PC-9 (cell line): Measurements from ENCODE around the gene PRUNE2. TPM values are rescaled to one million over a fixed set of nuclear protein-coding genes. Genes with fewer than 3 reads are reported as not detected.

Experiments
- BruUV-seq: library from RNA; stranded (reverse); fragments of 400-500 nt; replicated peaks from 2 replicates; lab custom pipeline; 2021; lab: Mats Ljungman, UMichigan
- CTCF ChIA-PET: fragments of 300-600 bp; sonication (Branson Sonifier 250); formaldehyde crosslinking; loops from one replicate; lab custom pipeline; 2022; ENCODE audit warnings: antibody characterized with exemption; lab: Charles Lee
- POLR2A ChIA-PET: fragments of 300-600 bp; sonication (Branson Sonifier 250); formaldehyde crosslinking; loops from one replicate; lab custom pipeline; 2022; ENCODE audit warnings: antibody characterized with exemption; ENCODE audit not compliant: unreplicated experiment; lab: Charles Lee
- DNase-seq, 2 experiments: peaks; one replicate each; pipeline versions ENCODE4 v3.0.0 to v3.0.0-alpha.2; 2015 to 2022; ENCODE audit warnings: mixed read lengths in 1 of 2
- H2AFZ ChIP-seq: fragments of 200-600 bp; sonication (generic); 2 replicates; pipeline ENCODE4 v1.8.1; 2017; ENCODE audit warnings: antibody characterized with exemption
- H3F3A ChIP-seq: fragments of 200-600 bp; sonication (generic); 2 replicates; pipeline ENCODE4 v1.8.1; 2017; ENCODE audit warnings: antibody characterized with exemption, mild to moderate bottlenecking, low read depth; ENCODE audit not compliant: insufficient read depth
- H3K27ac ChIP-seq: fragments of 200-600 bp; sonication (generic); 2 replicates; pipeline ENCODE4 v1.6.1; 2016; ENCODE audit warnings: mixed run types
- H3K27me3 ChIP-seq: fragments of 200-600 bp; sonication (generic); 2 replicates; pipeline ENCODE4 v1.6.1; 2016; ENCODE audit warnings: low read depth, mixed run types; ENCODE audit not compliant: insufficient read depth
- H3K36me3 ChIP-seq: fragments of 200-600 bp; sonication (generic); 2 replicates; pipeline ENCODE4 v1.6.1; 2016; ENCODE audit warnings: low read depth, mixed run types
- H3K4me1 ChIP-seq: fragments of 200-600 bp; sonication (generic); replicated peaks from 2 replicates; pipeline ENCODE4 v1.6.1; 2016; ENCODE audit warnings: mixed run types; ENCODE audit not compliant: insufficient read depth
- H3K4me2 ChIP-seq: fragments of 200-600 bp; sonication (generic); 2 replicates; pipeline ENCODE4 v1.6.1; 2017; ENCODE audit warnings: mixed run types
- H3K4me3 ChIP-seq: fragments of 200-600 bp; sonication (generic); 2 replicates; pipeline ENCODE4 v1.6.1; 2016; ENCODE audit warnings: mixed run types
- H3K79me2 ChIP-seq: fragments of 200-600 bp; sonication (generic); 2 replicates; pipeline ENCODE4 v1.6.1; 2017; ENCODE audit warnings: low read depth, mixed run types
- H3K9me2 ChIP-seq: fragments of 200-600 bp; sonication (generic); 2 replicates; pipeline ENCODE4 v1.8.1; 2017; ENCODE audit warnings: mild to moderate bottlenecking; ENCODE audit not compliant: insufficient read depth
- H3K9me3 ChIP-seq: fragments of 200-600 bp; sonication (generic); 2 replicates; pipeline ENCODE4 v1.8.1; 2016; ENCODE audit warnings: low read depth; ENCODE audit not compliant: insufficient read depth
- H4K20me1 ChIP-seq: fragments of 200-600 bp; sonication (generic); 2 replicates; pipeline ENCODE4 v1.8.1; 2017; ENCODE audit not compliant: insufficient read depth
- EZH2 ChIP-seq: fragments of 200-600 bp; sonication (generic); IDR thresholded peaks from 2 replicates; pipeline ENCODE4 v1.8.0; 2017; ENCODE audit warnings: antibody characterized with exemption, low read depth
- intact Hi-C: fragments of 100-400 bp; cut with micrococcal nuclease; formaldehyde crosslinking; loops from one replicate; pipeline ENCODE4 v1.10.0; 2022; ENCODE audit not compliant: unreplicated experiment
- total RNA-seq: library from RNA; stranded (reverse); gene quantifications from 2 replicates; pipeline ENCODE4 v1.2.3, GENCODE V29; 2021
- TF ChIP-seq, protein P1 (sequence below): fragments of 200-600 bp; sonication (generic); conservative IDR thresholded peaks from 2 replicates; pipeline ENCODE4 v1.6.1; 2017; ENCODE audit warnings: mixed run types, antibody characterized with exemption, mild to moderate bottlenecking, moderate library complexity

The PRUNE2 gene
- total RNA-seq, 1 experiment from 2014 or later, result 0.20 TPM

GRCh38 chr9:76644171-76644570 lies 261.7 kb downstream of the PRUNE2 start:
- Histone ChIP-seq H3K9me3 (no peaks in the 10 kb centered on the region), H3K27me3 (no peaks in the 10 kb centered on the region), H3K4me2 (no peak overlapping the region), H3K4me3 (no peak overlapping the region), H3K4me1 (no peaks in the 10 kb centered on the region), H3K36me3 (no peaks in the 10 kb centered on the region), H3K27ac (no peak overlapping the region), H3K79me2 (no peaks in the 10 kb centered on the region), H2AFZ (no peak overlapping the region), H3F3A (no peaks in the 10 kb centered on the region), H3K9me2 (no peaks in the 10 kb centered on the region), H4K20me1 (no peaks in the 10 kb centered on the region)
- intact Hi-C loops, result no loop called here
- ChIA-PET POLR2A (no interaction called here), CTCF (no interaction called here)
- DNase-seq, result no peak
- TF ChIP-seq, protein P1, sequence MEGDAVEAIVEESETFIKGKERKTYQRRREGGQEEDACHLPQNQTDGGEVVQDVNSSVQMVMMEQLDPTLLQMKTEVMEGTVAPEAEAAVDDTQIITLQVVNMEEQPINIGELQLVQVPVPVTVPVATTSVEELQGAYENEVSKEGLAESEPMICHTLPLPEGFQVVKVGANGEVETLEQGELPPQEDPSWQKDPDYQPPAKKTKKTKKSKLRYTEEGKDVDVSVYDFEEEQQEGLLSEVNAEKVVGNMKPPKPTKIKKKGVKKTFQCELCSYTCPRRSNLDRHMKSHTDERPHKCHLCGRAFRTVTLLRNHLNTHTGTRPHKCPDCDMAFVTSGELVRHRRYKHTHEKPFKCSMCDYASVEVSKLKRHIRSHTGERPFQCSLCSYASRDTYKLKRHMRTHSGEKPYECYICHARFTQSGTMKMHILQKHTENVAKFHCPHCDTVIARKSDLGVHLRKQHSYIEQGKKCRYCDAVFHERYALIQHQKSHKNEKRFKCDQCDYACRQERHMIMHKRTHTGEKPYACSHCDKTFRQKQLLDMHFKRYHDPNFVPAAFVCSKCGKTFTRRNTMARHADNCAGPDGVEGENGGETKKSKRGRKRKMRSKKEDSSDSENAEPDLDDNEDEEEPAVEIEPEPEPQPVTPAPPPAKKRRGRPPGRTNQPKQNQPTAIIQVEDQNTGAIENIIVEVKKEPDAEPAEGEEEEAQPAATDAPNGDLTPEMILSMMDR, result no peak
- no peak for TF ChIP-seq EZH2
- no TSS peak for BruUV-seq

- Histone ChIP-seq H3K27ac (no peak overlapping the region), H3F3A (no peaks in the 10 kb centered on the region), H3K79me2 (no peaks in the 10 kb centered on the region), H3K4me2 (no peak overlapping the region), H3K27me3 (no peaks in the 10 kb centered on the region), H4K20me1 (no peaks in the 10 kb centered on the region), H3K9me2 (no peaks in the 10 kb centered on the region), H3K36me3 (no peaks in the 10 kb centered on the region), H3K4me1 (no peaks in the 10 kb centered on the region), H2AFZ (no peak overlapping the region), H3K4me3 (no peak overlapping the region), H3K9me3 (no peaks in the 10 kb centered on the region)
- ChIA-PET CTCF (no interaction called here), POLR2A (no interaction called here)
- TF ChIP-seq EZH2, result no peak
- TF ChIP-seq, protein P1, result no peak
- BruUV-seq, result no TSS peak
- intact Hi-C loops, result no loop called here
- DNase-seq, result peak in 1 of 2 experiments; percentile 19
These were observed 262.4 kb downstream of the PRUNE2 start for GRCh38 chr9:76643399-76644117.

- POLR2A ChIA-PET, result no interaction called here
- H3K36me3 ChIP-seq, result no peaks in the 10 kb centered on the region
- CTCF ChIA-PET, result no interaction called here
These were observed 263.2 kb downstream of the PRUNE2 start for GRCh38 chr9:76642701-76643209.

More at GRCh38 chr9:76642701-76643209, 263.2 kb downstream of the PRUNE2 start:
- H4K20me1 ChIP-seq, result no peaks in the 10 kb centered on the region
- no peaks in the 10 kb centered on the region for H3K27me3 ChIP-seq
- peak in 1 of 2 experiments; percentile 3 for DNase-seq
- H3K4me3 ChIP-seq, result no peak overlapping the region
- H3K9me2 ChIP-seq, result no peaks in the 10 kb centered on the region
- H3K4me2 ChIP-seq, result no peak overlapping the region
- no peaks in the 10 kb centered on the region for H3F3A ChIP-seq
- intact Hi-C loops, result no loop called here
- no peaks in the 10 kb centered on the region for H3K79me2 ChIP-seq
- BruUV-seq, result no TSS peak
- no peaks in the 10 kb centered on the region for H3K4me1 ChIP-seq
- H2AFZ ChIP-seq, result 0 out of 2 replicates have a peak overlapping the region, but pooled peaks have one; percentile 44
- no peak overlapping the region for H3K27ac ChIP-seq
- H3K9me3 ChIP-seq, result no peaks in the 10 kb centered on the region
- TF ChIP-seq EZH2, result no peak
- TF ChIP-seq, protein P1, result no peak
